ENCODE data around the gene SNRPB2.

DNA sequence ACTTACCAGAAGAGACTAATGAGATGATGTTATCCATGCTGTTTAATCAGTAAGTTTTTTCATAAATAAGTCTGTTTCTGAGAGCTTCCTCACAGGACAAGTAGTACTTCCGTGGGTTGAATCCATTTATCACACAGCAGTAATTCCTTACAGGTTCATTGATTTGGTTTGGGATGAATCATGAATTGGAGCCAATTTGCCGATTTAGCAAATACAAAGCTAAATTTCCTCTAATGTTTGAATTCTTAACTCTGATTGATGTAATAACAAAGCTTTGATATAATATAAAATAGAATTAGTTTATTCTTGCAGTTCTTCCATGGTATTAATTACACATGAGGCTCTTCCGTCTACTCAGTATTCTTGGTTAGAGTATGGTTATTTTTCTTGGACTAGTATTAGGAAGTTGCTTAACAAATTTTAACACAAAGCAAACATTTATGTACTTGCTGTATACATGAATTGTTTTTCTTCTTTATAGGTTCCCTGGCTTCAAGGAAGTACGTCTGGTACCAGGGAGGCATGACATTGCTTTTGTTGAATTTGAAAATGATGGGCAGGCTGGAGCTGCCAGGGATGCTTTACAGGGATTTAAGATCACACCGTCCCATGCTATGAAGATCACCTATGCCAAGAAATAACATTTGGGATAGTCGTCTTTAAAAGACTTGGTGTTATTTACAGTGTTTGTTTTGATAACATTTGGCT is 10.7 kb downstream of the SNRPB2 start:
- TF ChIP-seq POLR2AphosphoS5 (IDR thresholded peaks at IDR 0.05; ENCODE audit: low read depth, low read length) (no peak), REST (IDR thresholded peaks at IDR 0.05; ENCODE audit: insufficient read depth in 1 of 2, low read depth in 2 of 2, low read length in 2 of 2) (no peak), TAF1 (IDR thresholded peaks at IDR 0.05; ENCODE audit: borderline replicate concordance, insufficient read depth, low read length) (no peak), SIN3A (IDR thresholded peaks at IDR 0.05; ENCODE audit: borderline replicate concordance, insufficient read depth, low read length) (no peak), FOXP2 (optimal IDR thresholded peaks at IDR 0.05; ENCODE audit: borderline replicate concordance, extremely low read depth, extremely low read length, insufficient read depth) (no peak)

All from PFSK-1 (cell line).